GM18870 (cell line): Measurements from ENCODE around the gene ZNF285.
"Not testable (repeated sequence)": the region's sequence is repeated elsewhere in the genome, so short reads cannot be mapped to it uniquely, and the experiment has no call there.

Experiments
- ATAC-seq: cut with Tn5 transposase; IDR thresholded peaks from one replicate; pipeline ENCODE4 v1.9.1; 2021; ENCODE audit warnings: moderate library complexity; ENCODE audit not compliant: unreplicated experiment

Gene ZNF285

GRCh38 chr19:44401139-44402115 is at the start of gene ZNF285:
TSS of gene ZNF285 (minus strand) at chr19:44401608. CDS start at chr19:44397213, 4,395 bp downstream.
- no peak for ATAC-seq

- ATAC-seq, result no peak
Measured at GRCh38 chr19:44447916-44448674, 46.7 kb upstream of the ZNF285 start, which contains the start of gene ZNF229. TSS of gene ZNF229 (minus strand) at chr19:44448472. CDS start at chr19:44442847, 5,625 bp downstream.

- ATAC-seq, result no peak
Measured at GRCh38 chr19:44438441-44438840, 37.0 kb upstream of the ZNF285 start.

- ATAC-seq, result no peak
Measured at GRCh38 chr19:44435441-44435840, 34.0 kb upstream of the ZNF285 start.

DNA sequence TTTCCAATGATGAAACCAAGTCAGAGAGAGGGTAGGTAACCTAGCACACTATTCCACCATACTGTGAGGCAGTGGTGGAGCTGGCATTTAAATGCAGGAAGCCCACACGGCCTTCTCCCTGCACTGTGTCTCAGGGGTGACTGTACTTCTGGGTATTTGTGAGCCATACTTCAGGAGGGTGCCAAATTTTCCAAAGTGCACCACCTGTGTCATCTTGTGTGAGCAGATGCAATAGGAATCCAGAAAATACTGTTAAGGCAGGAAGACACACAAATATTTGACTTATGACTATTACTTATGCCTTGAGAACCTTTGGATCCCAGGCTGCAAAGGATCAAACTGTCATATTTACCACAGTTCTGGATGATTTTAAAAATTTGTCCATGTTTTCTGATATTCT is 29.5 kb upstream of the ZNF285 start:
- ATAC-seq, result no peak

GRCh38 chr19:44415553-44415952 is 14.1 kb upstream of the ZNF285 start:
- not testable (repeated sequence) for ATAC-seq

- not testable (repeated sequence) for ATAC-seq
Measured at GRCh38 chr19:44389268-44389667, 12.1 kb downstream of the ZNF285 start.

- no peak for ATAC-seq
Measured at GRCh38 chr19:44374789-44375188, 26.6 kb downstream of the ZNF285 start.

- no peak for ATAC-seq
Measured at GRCh38 chr19:44371815-44372480, 29.5 kb downstream of the ZNF285 start.

DNA sequence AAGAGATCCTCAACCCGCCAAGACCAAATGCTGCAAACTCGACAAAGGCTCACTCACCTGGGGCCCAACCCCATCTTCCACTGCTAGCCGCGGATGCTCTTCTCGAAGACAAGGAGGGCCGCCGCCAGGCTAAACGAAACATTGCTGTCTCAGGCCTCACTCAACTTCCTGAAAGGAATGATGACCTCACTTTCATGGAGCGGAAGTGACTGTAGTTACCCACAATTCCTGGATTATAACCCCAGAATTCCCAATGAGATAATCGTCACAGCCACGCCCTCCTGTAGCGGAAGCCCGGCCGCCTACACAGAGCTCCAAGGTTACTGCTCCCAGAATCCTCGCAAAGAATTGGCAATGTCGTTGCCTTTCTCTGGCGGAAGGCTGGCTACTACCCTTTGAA is 34.4 kb downstream of the ZNF285 start:
- no peak for ATAC-seq

DNA sequence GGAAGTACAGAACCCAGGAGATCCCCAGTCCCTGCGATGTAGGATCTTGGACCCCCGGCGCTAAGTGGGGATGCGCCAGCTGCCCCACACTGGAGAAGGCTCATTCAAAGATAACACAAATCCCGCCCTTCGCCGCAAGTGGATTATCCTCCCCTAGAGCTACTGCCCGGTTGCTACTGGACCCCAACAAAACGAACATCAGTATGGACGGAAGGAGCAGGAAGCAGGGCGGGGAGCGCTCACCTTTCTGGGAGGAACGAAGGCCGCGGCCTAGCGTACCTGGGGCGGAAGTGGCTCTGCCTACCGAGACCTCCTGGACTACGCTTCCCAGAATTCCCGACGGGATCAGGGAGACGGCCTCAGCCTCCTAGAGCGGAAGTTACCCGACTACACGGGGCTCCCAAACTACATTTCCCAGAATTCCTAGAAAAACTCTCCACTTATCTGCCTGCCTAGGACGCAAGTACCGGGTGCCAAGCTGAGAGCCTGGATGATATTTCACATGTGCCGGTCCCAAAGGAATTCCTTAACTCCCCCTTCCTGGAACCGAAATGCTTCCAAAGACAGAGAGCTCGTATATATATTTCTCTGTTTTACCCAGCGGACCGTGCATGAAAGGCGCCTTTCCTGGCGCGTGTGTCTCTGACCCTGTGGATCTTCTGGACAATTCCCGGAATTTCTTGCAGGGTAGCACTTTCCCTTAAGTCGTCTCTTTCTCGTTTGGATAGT is 44.9 kb downstream of the ZNF285 start, which contains the start of gene ZNF112:
Gene ZNF112, minus strand, starts transcription at position 298 of the 729 bp plus-strand sequence. CDS start 16,141 bp downstream, outside the sequence.
- no peak for ATAC-seq

DNA sequence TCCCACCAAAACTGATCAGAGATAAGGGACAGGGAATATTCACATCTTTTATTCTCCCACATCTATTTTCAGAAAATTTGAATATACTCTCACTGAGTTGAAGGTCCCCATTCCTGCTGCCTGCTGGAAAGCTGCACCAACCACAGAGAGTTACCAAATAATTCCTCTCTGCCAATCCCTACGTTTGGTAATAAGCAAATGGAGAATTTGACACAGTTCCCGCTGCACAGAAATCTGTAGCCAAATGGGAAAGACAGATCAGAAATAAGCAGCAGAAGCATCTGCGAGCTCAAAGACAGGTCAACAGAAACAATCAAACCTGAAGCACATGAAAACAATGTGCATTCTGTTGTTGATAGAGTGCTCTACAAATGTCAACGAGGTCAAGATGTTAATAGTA is 54.9 kb downstream of the ZNF285 start:
- no peak for ATAC-seq

DNA sequence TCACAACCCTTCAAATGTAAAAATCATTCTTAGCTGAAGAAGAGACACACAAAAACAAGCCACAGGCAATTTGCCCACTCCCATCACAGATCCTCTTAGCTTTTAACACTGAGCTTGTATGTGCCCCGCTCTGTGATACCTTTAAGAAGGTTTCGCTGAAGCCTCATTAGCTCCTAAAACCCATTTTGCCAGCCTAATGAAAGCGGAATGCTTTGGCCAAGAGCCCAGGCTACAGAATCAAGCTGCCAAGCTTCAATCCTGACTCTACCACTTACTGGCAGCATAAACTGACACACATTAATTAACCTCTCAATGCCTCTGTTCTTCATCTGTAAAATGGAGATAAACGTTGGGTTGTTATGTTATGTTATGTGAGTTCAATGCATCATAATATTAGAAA is 55.4 kb downstream of the ZNF285 start:
- ATAC-seq, result no peak

GRCh38 chr19:44344255-44344654 is 57.2 kb downstream of the ZNF285 start:
- ATAC-seq, result no peak

DNA sequence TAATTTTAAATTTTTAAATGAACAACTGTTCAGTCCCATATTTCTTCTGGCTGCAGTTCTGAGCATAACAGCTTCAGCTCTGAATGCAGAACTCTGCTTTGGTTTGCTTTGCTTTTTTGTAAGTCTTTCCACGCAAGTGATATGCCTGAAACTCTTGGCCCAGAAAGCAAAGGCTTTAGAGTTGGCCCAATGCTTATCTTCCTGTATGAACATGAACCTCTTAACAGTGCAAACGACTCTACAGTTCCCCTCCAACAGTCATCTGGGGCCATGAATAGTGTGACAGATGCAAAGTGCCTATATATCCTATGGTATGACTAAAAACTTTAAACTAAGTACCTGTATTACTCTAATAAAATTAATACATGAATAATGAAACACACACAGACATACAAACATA is 59.6 kb downstream of the ZNF285 start:
- ATAC-seq, result no peak

DNA sequence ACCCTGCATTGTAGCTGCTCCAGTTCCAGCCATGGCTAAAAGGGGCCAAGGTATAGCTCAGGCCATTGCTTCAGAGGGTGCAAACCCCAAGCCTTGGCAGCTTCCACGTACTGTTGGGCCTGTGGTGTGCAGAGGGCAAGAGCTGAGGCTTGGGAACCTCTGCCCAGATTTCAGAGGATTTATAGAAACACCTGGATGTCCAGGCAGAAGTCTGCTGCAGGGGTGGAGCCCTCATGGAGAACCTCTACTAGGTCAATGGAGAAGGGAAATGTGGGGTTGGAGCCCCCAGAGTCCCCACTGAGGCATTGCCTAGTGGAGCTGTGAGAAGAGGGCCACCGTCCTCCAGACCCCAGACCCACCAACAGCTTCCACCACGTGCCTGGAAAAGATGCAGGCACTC is 66.8 kb downstream of the ZNF285 start:
- ATAC-seq, result not testable (repeated sequence)
